ENCODE results near the gene PEX14.
"Not testable (repeated sequence)": the region's sequence is repeated elsewhere in the genome, so short reads cannot be mapped to it uniquely, and the experiment has no call there.

Gene PEX14

GRCh38 chr1:10451287-10451686 lies 23.5 kb upstream of the PEX14 start:
- 20 to 31% methylated on average over 8 of the region's 10 CpGs for WGBS, 2 experiments (ENCODE audit: insufficient coverage in 2 of 2)
- H3K4me3 ChIP-seq (ENCODE audit: extremely low read depth, insufficient read depth, low read length, poor library complexity, severe bottlenecking) = no peak overlapping the region
- no peaks in the 10 kb centered on the region for H3K9me3 ChIP-seq (ENCODE audit: control insufficient read depth, low read length)
- H3K27ac ChIP-seq (ENCODE audit: low read depth, low read length, severe bottlenecking) = peak overlapping the region; percentile 24
- H3K4me1 ChIP-seq (ENCODE audit: control insufficient read depth, insufficient read depth, low read length, poor library complexity, severe bottlenecking) = peaks cover 9% of the 10 kb centered on the region
- peaks cover 4% of the 10 kb centered on the region for H3K36me3 ChIP-seq (ENCODE audit: control insufficient read depth, insufficient read depth, low read length)

DNA sequence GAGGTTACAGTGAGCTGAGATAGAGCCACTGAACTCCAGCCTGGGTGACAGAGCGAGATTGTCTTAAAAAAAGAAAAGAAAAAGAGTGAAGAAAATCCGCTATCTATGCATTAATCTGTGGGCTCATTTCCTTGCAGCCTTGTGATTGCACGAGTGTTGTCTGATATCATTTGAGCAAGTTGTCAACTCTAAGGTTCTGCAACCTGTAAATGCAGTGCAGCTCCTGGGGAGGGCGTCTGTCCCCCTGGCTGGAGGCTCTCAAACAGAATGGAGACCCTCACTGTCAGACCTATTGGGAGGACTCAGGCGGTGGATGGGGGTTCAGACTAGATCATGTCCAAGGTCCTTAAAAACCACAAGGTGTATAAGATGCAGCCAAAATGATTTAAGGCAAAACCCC lies 18.7 kb upstream of the PEX14 start:
- WGBS, 2 experiments (ENCODE audit: insufficient coverage in 2 of 2) = 83 to 93% methylated on average over 3 to 4 of the region's 5 CpGs

GRCh38 chr1:10456661-10457060 lies 18.1 kb upstream of the PEX14 start:
- peaks cover 10% of the 10 kb centered on the region for H3K4me1 ChIP-seq (ENCODE audit: control insufficient read depth, insufficient read depth, low read length, poor library complexity, severe bottlenecking)
- no peak overlapping the region for H3K4me3 ChIP-seq (ENCODE audit: extremely low read depth, insufficient read depth, low read length, poor library complexity, severe bottlenecking)
- no peaks in the 10 kb centered on the region for H3K9me3 ChIP-seq (ENCODE audit: control insufficient read depth, low read length)
- H3K27ac ChIP-seq (ENCODE audit: low read depth, low read length, severe bottlenecking) = no peak overlapping the region
- peaks cover 35% of the 10 kb centered on the region for H3K36me3 ChIP-seq (ENCODE audit: control insufficient read depth, insufficient read depth, low read length)
- 80 to 100% methylated on average over 1 of the region's 7 CpGs for WGBS, 2 experiments (ENCODE audit: insufficient coverage in 2 of 2)

More for the DNA sequence above, 18.7 kb upstream of the PEX14 start:
- H3K4me3 ChIP-seq (ENCODE audit: extremely low read depth, insufficient read depth, low read length, poor library complexity, severe bottlenecking) = no peak overlapping the region
- no peak overlapping the region for H3K27ac ChIP-seq (ENCODE audit: low read depth, low read length, severe bottlenecking)
- H3K36me3 ChIP-seq (ENCODE audit: control insufficient read depth, insufficient read depth, low read length) = peaks cover 31% of the 10 kb centered on the region
- no peaks in the 10 kb centered on the region for H3K9me3 ChIP-seq (ENCODE audit: control insufficient read depth, low read length)
- peaks cover 16% of the 10 kb centered on the region for H3K4me1 ChIP-seq (ENCODE audit: control insufficient read depth, insufficient read depth, low read length, poor library complexity, severe bottlenecking)

- H3K4me3 ChIP-seq (ENCODE audit: extremely low read depth, insufficient read depth, low read length, poor library complexity, severe bottlenecking); H3K4me1 ChIP-seq (ENCODE audit: control insufficient read depth, insufficient read depth, low read length, poor library complexity, severe bottlenecking); H3K27ac ChIP-seq (ENCODE audit: low read depth, low read length, severe bottlenecking); H3K9me3 ChIP-seq (ENCODE audit: control insufficient read depth, low read length): not testable (repeated sequence)
- H3K36me3 ChIP-seq (ENCODE audit: control insufficient read depth, insufficient read depth, low read length) = peaks cover 42% of the 10 kb centered on the region
- 89 to 92% methylated on average over 4 to 7 of the region's 7 CpGs for WGBS, 2 experiments (ENCODE audit: insufficient coverage in 2 of 2)
Observed at GRCh38 chr1:10457462-10457861, 17.3 kb upstream of the PEX14 start.

GRCh38 chr1:10457875-10458274 lies 16.9 kb upstream of the PEX14 start:
- no peaks in the 10 kb centered on the region for H3K9me3 ChIP-seq (ENCODE audit: control insufficient read depth, low read length)
- WGBS, 2 experiments (ENCODE audit: insufficient coverage in 2 of 2) = 93 to 95% methylated on average over 7 to 9 of the region's 9 CpGs
- peaks cover 46% of the 10 kb centered on the region for H3K36me3 ChIP-seq (ENCODE audit: control insufficient read depth, insufficient read depth, low read length)
- no peak overlapping the region for H3K27ac ChIP-seq (ENCODE audit: low read depth, low read length, severe bottlenecking)
- no peak overlapping the region for H3K4me3 ChIP-seq (ENCODE audit: extremely low read depth, insufficient read depth, low read length, poor library complexity, severe bottlenecking)
- peaks cover 9% of the 10 kb centered on the region for H3K4me1 ChIP-seq (ENCODE audit: control insufficient read depth, insufficient read depth, low read length, poor library complexity, severe bottlenecking)

DNA sequence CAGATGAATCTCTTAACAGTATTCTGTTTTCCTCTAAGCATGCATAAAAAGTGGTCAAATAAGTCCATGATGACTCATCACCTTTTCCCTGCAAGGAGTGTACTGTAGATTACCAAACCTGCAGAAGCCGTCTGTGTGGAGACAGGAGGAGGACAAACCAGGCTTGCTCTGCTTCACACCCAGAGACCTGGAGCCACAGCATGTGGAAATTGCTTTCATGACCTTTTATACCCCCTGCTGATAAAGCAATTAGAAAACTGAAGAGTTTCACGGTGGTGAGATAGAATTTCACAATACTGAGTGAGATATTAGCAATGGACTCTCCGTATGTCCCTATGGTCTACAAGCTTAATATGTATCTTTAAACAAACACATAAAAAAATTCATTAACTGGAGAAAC lies 15.6 kb upstream of the PEX14 start:
- 64 to 67% methylated on average over 1 of the region's 3 CpGs for WGBS, 2 experiments (ENCODE audit: insufficient coverage in 2 of 2)
- peaks cover 9% of the 10 kb centered on the region for H3K4me1 ChIP-seq (ENCODE audit: control insufficient read depth, insufficient read depth, low read length, poor library complexity, severe bottlenecking)
- no peak overlapping the region for H3K27ac ChIP-seq (ENCODE audit: low read depth, low read length, severe bottlenecking)
- no peak overlapping the region for H3K4me3 ChIP-seq (ENCODE audit: extremely low read depth, insufficient read depth, low read length, poor library complexity, severe bottlenecking)
- H3K36me3 ChIP-seq (ENCODE audit: control insufficient read depth, insufficient read depth, low read length) = peaks cover 52% of the 10 kb centered on the region
- H3K9me3 ChIP-seq (ENCODE audit: control insufficient read depth, low read length) = no peaks in the 10 kb centered on the region

- Histone ChIP-seq H3K4me3 (ENCODE audit: extremely low read depth, insufficient read depth, low read length, poor library complexity, severe bottlenecking) (no peak overlapping the region), H3K4me1 (ENCODE audit: control insufficient read depth, insufficient read depth, low read length, poor library complexity, severe bottlenecking) (no peaks in the 10 kb centered on the region), H3K27ac (ENCODE audit: low read depth, low read length, severe bottlenecking) (no peak overlapping the region), H3K36me3 (ENCODE audit: control insufficient read depth, insufficient read depth, low read length) (peaks cover 75% of the 10 kb centered on the region), H3K9me3 (ENCODE audit: control insufficient read depth, low read length) (no peaks in the 10 kb centered on the region)
- 92 to 94% methylated on average over 2 of the region's 2 CpGs for WGBS, 2 experiments (ENCODE audit: insufficient coverage in 2 of 2)
Observed at GRCh38 chr1:10467078-10467477, 7.7 kb upstream of the PEX14 start.

GRCh38 chr1:10470043-10470442 lies 4.7 kb upstream of the PEX14 start:
- H3K27ac ChIP-seq (ENCODE audit: low read depth, low read length, severe bottlenecking) = no peak overlapping the region
- no peaks in the 10 kb centered on the region for H3K4me1 ChIP-seq (ENCODE audit: control insufficient read depth, insufficient read depth, low read length, poor library complexity, severe bottlenecking)
- peaks cover 53% of the 10 kb centered on the region for H3K36me3 ChIP-seq (ENCODE audit: control insufficient read depth, insufficient read depth, low read length)
- no peak overlapping the region for H3K4me3 ChIP-seq (ENCODE audit: extremely low read depth, insufficient read depth, low read length, poor library complexity, severe bottlenecking)
- H3K9me3 ChIP-seq (ENCODE audit: control insufficient read depth, low read length) = no peaks in the 10 kb centered on the region
- WGBS, 2 experiments (ENCODE audit: insufficient coverage in 2 of 2) = 100% methylated on average over 1 to 2 of the region's 4 CpGs

GRCh38 chr1:10471411-10472219 lies 3.1 kb upstream of the PEX14 start:
- Histone ChIP-seq H3K4me3 (ENCODE audit: extremely low read depth, insufficient read depth, low read length, poor library complexity, severe bottlenecking) (peak overlapping the region; percentile 66), H3K36me3 (ENCODE audit: control insufficient read depth, insufficient read depth, low read length) (peaks cover 39% of the 10 kb centered on the region), H3K27ac (ENCODE audit: low read depth, low read length, severe bottlenecking) (peak overlapping the region; percentile 67), H3K9me3 (ENCODE audit: control insufficient read depth, low read length) (no peaks in the 10 kb centered on the region), H3K4me1 (ENCODE audit: control insufficient read depth, insufficient read depth, low read length, poor library complexity, severe bottlenecking) (peaks cover 7% of the 10 kb centered on the region)
- 2 to 4% methylated on average over 17 to 22 of the region's 23 CpGs for WGBS, 2 experiments (ENCODE audit: insufficient coverage in 2 of 2)

DNA sequence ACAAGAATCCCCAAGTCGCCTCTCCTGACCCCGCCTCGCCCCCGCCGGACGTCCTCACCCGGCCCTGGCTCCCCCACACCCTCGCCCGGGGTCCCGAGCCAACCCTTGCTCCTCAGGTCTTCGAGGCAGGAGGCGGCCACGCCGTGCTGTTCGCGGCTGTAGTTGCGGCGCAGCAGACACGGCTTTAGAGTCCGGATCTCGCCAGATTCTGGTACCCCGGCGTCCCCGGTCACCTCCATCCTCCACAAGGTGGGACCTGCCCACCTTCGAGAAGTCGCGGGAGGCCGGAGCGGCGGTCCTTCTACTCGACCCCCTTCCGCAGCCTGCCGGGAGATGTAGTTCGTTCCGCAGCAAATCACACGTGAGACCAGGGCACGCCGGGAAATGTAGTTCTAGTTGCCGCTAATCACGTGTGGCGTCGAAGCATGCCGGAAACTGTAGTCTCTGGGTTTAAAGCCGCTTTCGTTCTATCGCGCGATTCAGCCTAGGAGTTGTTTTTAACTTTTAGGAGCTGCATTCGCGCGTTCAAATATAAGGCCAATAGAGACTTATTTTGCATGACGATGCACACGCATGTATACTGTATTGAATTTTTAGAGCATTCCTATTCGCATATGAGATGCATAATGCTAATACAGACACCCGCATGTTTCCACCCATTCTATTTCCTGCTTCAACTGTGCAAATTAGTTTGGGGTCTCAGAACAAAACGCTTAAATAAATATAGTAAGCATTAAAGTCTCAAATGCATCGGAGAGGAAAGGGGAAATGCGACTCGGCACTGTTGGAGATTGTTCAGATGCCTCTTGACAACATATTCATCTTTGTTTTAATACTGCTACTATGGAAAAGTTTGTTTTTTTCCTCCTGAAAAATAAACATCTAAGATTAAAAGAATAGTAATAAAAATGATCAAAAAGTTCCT lies 2.3 kb upstream of the PEX14 start, which contains the start of gene DFFA:
TSS of gene DFFA (minus strand) at position 310 of the 925 bp plus-strand sequence. CDS start at position 239, 71 bp downstream.
- 2 to 4% methylated on average over 45 to 55 of the region's 59 CpGs for WGBS, 2 experiments (ENCODE audit: insufficient coverage in 2 of 2)
- H3K36me3 ChIP-seq (ENCODE audit: control insufficient read depth, insufficient read depth, low read length) = peaks cover 32% of the 10 kb centered on the region
- peak within 1 kb of the TSS; percentile 67 for H3K27ac ChIP-seq (ENCODE audit: low read depth, low read length, severe bottlenecking)
- H3K4me1 ChIP-seq (ENCODE audit: control insufficient read depth, insufficient read depth, low read length, poor library complexity, severe bottlenecking) = peaks cover 7% of the 10 kb centered on the region
- H3K4me3 ChIP-seq (ENCODE audit: extremely low read depth, insufficient read depth, low read length, poor library complexity, severe bottlenecking) = peak within 1 kb of the TSS; percentile 66
- no peaks in the 10 kb centered on the region for H3K9me3 ChIP-seq (ENCODE audit: control insufficient read depth, low read length)

Measured in mesodermal cell (in vitro differentiated cells).